Fibroblast of skin of right quadriceps (primary cell): ENCODE data around the gene APOA1.

Experiments
- DNase-seq: peaks from one replicate; pipeline ENCODE4 v3.0.0-alpha.2; 2013

The APOA1 gene

GRCh38 chr11:116833491-116833815, 4.0 kb downstream of the APOA1 start:
- no peak for DNase-seq

- no peak for DNase-seq
Observed at GRCh38 chr11:116832350-116833290, 4.8 kb downstream of the APOA1 start.

- DNase-seq: no peak
Observed at GRCh38 chr11:116831790-116832349, 5.6 kb downstream of the APOA1 start.

- DNase-seq: no peak
Observed at GRCh38 chr11:116830184-116830912, 7.1 kb downstream of the APOA1 start.

- DNase-seq: peak; percentile 73
Observed at GRCh38 chr11:116829525-116830183, 7.8 kb downstream of the APOA1 start, which contains the start of gene APOC3. Gene APOC3, plus strand, starts transcription at chr11:116829907. Its CDS starts 676 bp downstream, at chr11:116830583.

GRCh38 chr11:116828632-116829524, 8.5 kb downstream of the APOA1 start:
- no peak for DNase-seq

- no peak for DNase-seq
Observed at GRCh38 chr11:116827461-116827860, 10.0 kb downstream of the APOA1 start.

GRCh38 chr11:116826751-116827431, 10.5 kb downstream of the APOA1 start:
- no peak for DNase-seq

- no peak for DNase-seq
Observed at GRCh38 chr11:116825854-116826750, 11.3 kb downstream of the APOA1 start.

- no peak for DNase-seq
Observed at GRCh38 chr11:116825434-116825833, 12.0 kb downstream of the APOA1 start.

GRCh38 chr11:116823031-116823843, 14.2 kb downstream of the APOA1 start, which contains the start of gene APOA4:
Gene APOA4, minus strand, starts transcription at chr11:116823304. Its CDS starts 113 bp downstream, at chr11:116823191.
- DNase-seq: no peak

GRCh38 chr11:116822575-116822974, 14.8 kb downstream of the APOA1 start:
- no peak for DNase-seq

GRCh38 chr11:116821050-116821918, 16.1 kb downstream of the APOA1 start:
- no peak for DNase-seq

GRCh38 chr11:116819049-116819448, 18.4 kb downstream of the APOA1 start:
- DNase-seq: no peak

GRCh38 chr11:116814502-116814901, 22.9 kb downstream of the APOA1 start:
- DNase-seq: no peak

- DNase-seq: no peak
Observed at GRCh38 chr11:116813781-116814471, 23.5 kb downstream of the APOA1 start.

- no peak for DNase-seq
Observed at GRCh38 chr11:116813170-116813569, 24.3 kb downstream of the APOA1 start.

GRCh38 chr11:116812109-116812508, 25.3 kb downstream of the APOA1 start:
- no peak for DNase-seq
